GM06990 (cell line): Measurements from ENCODE around the gene HRK.

Experiments used
- DNase-seq: peaks from one replicate; pipeline ENCODE4 v3.0.0-alpha.2; 2011; ENCODE audit not compliant: insufficient read length; ENCODE audit errors: extremely low read depth
- H3K27me3 ChIP-seq: replicated peaks from 2 replicates; pipeline ENCODE4 v1.6.0; 2011; ENCODE audit warnings: low read length; ENCODE audit not compliant: control insufficient read depth, insufficient read depth
- H3K36me3 ChIP-seq: 2 replicates; pipeline ENCODE4 v1.5.1; 2011; ENCODE audit warnings: low read length; ENCODE audit not compliant: control insufficient read depth, insufficient read depth
- H3K4me3 ChIP-seq: replicated peaks from 2 replicates; pipeline ENCODE4 v1.5.1; 2011; ENCODE audit warnings: low read depth, mild to moderate bottlenecking, control low read depth, low read length
- CTCF ChIP-seq: IDR thresholded peaks from 2 replicates; pipeline ENCODE4 v1.5.1; 2011; ENCODE audit warnings: low read length, control low read depth, mild to moderate bottlenecking, inconsistent platforms; ENCODE audit not compliant: insufficient read depth, poor library complexity, severe bottlenecking

The HRK gene

GRCh38 chr12:116910280-116910644, 29.0 kb upstream of the HRK start:
- Histone ChIP-seq H3K27me3 (no peaks in the 10 kb centered on the region), H3K4me3 (peak overlapping the region; percentile 76), H3K36me3 (no peaks in the 10 kb centered on the region)
- DNase-seq = no peak
- no peak for TF ChIP-seq CTCF

DNA sequence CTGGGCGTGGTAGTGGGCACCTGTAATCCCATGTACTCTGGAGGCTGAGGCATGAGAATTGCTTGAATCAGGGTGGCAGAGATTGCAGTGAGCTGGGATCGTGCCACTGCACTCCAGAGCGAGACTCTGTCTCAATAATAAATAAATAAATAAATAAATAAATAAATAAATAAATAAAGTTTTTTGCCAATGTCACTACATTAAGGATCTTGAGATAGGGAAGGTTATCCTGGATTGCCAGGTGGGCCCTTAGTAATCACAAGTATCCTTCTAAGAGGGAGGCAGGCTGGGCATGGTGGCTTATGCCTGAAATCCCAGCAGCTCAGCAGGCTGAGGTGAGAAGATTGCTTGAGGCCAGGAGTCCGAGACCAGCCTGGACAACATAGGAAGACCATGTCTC, 25.0 kb upstream of the HRK start:
- Histone ChIP-seq H3K36me3 (no peaks in the 10 kb centered on the region), H3K4me3 (no peak overlapping the region), H3K27me3 (no peaks in the 10 kb centered on the region; the same call in 1 of the 2 replicates)
- no peak for DNase-seq
- TF ChIP-seq CTCF = no peak

GRCh38 chr12:116903818-116904217, 22.6 kb upstream of the HRK start:
- no peak for TF ChIP-seq CTCF
- Histone ChIP-seq H3K36me3 (no peaks in the 10 kb centered on the region), H3K27me3 (no peaks in the 10 kb centered on the region; the same call in 1 of the 2 replicates), H3K4me3 (no peak overlapping the region)
- DNase-seq = no peak

DNA sequence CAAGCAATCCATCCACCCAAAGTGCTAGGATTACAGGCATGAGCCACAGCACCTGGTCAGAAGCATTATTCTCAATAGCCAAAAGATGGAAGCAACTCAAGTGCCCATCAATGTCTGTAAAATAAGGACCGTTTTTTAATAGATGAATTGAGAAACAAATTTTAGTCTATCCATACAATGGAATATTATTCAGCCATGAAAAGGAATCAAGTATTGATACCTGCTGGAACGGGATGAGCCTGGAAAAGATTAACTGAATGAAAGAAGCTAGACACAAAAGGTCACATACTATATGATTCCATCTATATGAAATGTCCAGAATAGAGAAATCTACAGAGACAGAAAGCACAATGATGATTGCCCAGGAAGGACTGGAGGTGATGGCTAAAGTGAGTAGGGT, 20.4 kb upstream of the HRK start:
- H3K4me3 ChIP-seq = no peak overlapping the region
- no peak for TF ChIP-seq CTCF
- no peaks in the 10 kb centered on the region for H3K36me3 ChIP-seq
- DNase-seq = no peak
- H3K27me3 ChIP-seq = no peaks in the 10 kb centered on the region; the same call in 1 of the 2 replicates

GRCh38 chr12:116898669-116899068, 17.4 kb upstream of the HRK start:
- H3K4me3 ChIP-seq = no peak overlapping the region
- no peaks in the 10 kb centered on the region for H3K27me3 ChIP-seq
- no peak for DNase-seq
- no peak for TF ChIP-seq CTCF
- no peaks in the 10 kb centered on the region for H3K36me3 ChIP-seq

GRCh38 chr12:116897476-116897875, 16.2 kb upstream of the HRK start:
- H3K36me3 ChIP-seq = no peaks in the 10 kb centered on the region
- no peaks in the 10 kb centered on the region for H3K27me3 ChIP-seq
- no peak for TF ChIP-seq CTCF
- H3K4me3 ChIP-seq = no peak overlapping the region
- DNase-seq = no peak
